Measurements from ENCODE around the gene ABCG1. TPM values are rescaled to one million over a fixed set of nuclear protein-coding genes. Genes with fewer than 3 reads are reported as not detected.

ABCG1 gene
- total and polyA plus RNA-seq, 7 donors, result 6.0 to 19.3 (median 11.6) TPM

- H3K4me3 ChIP-seq, result no peak overlapping the region
- TF ChIP-seq POLR2AphosphoS5 (IDR thresholded peaks at IDR 0.05) (no peak), EP300 (IDR thresholded peaks at IDR 0.05) (no peak), CTCF (IDR thresholded peaks at IDR 0.05) (no peak), POLR2A (IDR thresholded peaks at IDR 0.05) (no peak)
- H3K4me1 ChIP-seq, result peaks cover 0 to 11% (median 0%) of the 10 kb centered on the region in 4 donors
- H3K27me3 ChIP-seq, result no peaks in the 10 kb centered on the region
- DNase-seq, result no peak
- H3K9me3 ChIP-seq, result no peaks in the 10 kb centered on the region
- WGBS, 2 donors, result 80 to 85% methylated on average over 4 of the region's 4 CpGs
- H3K27ac ChIP-seq, result no peak overlapping the region
- intact Hi-C loops (cut with DNase I), result no loop called here
- H3K36me3 ChIP-seq, result no peaks in the 10 kb centered on the region
Observed at GRCh38 chr21:42182713-42183371, 36.1 kb upstream of the ABCG1 start.

GRCh38 chr21:42183374-42184266 lies 35.3 kb upstream of the ABCG1 start:
- H3K4me1 ChIP-seq, result peaks cover 0 to 13% (median 0%) of the 10 kb centered on the region in 4 donors
- H3K27me3 ChIP-seq, result no peaks in the 10 kb centered on the region
- no peaks in the 10 kb centered on the region for H3K9me3 ChIP-seq
- intact Hi-C loops (cut with DNase I), result no loop called here
- no peak for TF ChIP-seq POLR2A (IDR thresholded peaks at IDR 0.05)
- no peak for TF ChIP-seq EP300 (IDR thresholded peaks at IDR 0.05)
- no peak for TF ChIP-seq POLR2AphosphoS5 (IDR thresholded peaks at IDR 0.05)
- 93 to 94% methylated on average over 6 of the region's 6 CpGs for WGBS, 2 donors
- no peak for DNase-seq
- no peak overlapping the region for H3K27ac ChIP-seq
- no peaks in the 10 kb centered on the region for H3K36me3 ChIP-seq
- H3K4me3 ChIP-seq, result no peak overlapping the region

GRCh38 chr21:42186591-42186990 lies 32.3 kb upstream of the ABCG1 start:
- intact Hi-C loops (cut with DNase I), result no loop called here
- Histone ChIP-seq H3K9me3 (no peaks in the 10 kb centered on the region), H3K27ac (no peak overlapping the region), H3K4me1 (peaks cover 0 to 13% (median 0%) of the 10 kb centered on the region in 4 donors), H3K36me3 (no peaks in the 10 kb centered on the region), H3K27me3 (no peaks in the 10 kb centered on the region), H3K4me3 (no peak overlapping the region)
- 72 to 85% methylated on average over 2 of the region's 2 CpGs for WGBS, 2 donors
- no peak for TF ChIP-seq POLR2A (IDR thresholded peaks at IDR 0.05)
- TF ChIP-seq POLR2AphosphoS5 (IDR thresholded peaks at IDR 0.05), result no peak
- TF ChIP-seq CTCF (IDR thresholded peaks at IDR 0.05), result no peak
- no peak for DNase-seq

GRCh38 chr21:42187976-42188653 lies 30.8 kb upstream of the ABCG1 start:
- TF ChIP-seq CTCF (IDR thresholded peaks at IDR 0.05) (no peak), POLR2AphosphoS5 (IDR thresholded peaks at IDR 0.05) (peak in 2 of 4 donors; percentile 24 to 31)
- H3K27ac ChIP-seq, result peak overlapping the region in 3 of 4 donors; percentile 47 to 65 (median 51)
- intact Hi-C loops (cut with DNase I), result no loop called here

DNA sequence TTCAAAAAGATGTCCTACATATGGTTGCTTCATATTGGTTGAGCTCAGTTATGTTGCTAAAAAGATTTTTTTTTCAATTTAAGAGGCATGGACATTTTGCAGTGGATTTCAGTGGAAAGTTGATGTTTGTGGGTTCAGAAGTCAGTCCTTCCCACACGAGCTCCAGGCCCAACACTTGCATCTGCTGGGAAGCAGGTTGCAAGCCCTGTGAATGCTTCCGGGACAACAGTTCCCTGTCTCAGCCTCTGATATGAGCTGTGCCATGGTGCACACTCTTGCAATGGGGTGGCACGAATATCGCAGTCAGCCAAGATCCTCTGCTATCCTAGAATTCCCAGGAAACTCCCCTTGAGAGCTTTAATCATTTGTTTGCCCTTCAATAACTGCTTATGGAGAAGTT lies 30.3 kb upstream of the ABCG1 start:
- TF ChIP-seq CTCF (IDR thresholded peaks at IDR 0.05) (no peak), POLR2A (IDR thresholded peaks at IDR 0.05) (no peak), EP300 (IDR thresholded peaks at IDR 0.05) (no peak), POLR2AphosphoS5 (IDR thresholded peaks at IDR 0.05) (no peak)
- Histone ChIP-seq H3K27ac (peak overlapping the region in 3 of 4 donors; percentile 47 to 65 (median 51)), H3K27me3 (no peaks in the 10 kb centered on the region), H3K36me3 (no peaks in the 10 kb centered on the region), H3K9me3 (no peaks in the 10 kb centered on the region), H3K4me1 (peaks cover 0 to 4% (median 0%) of the 10 kb centered on the region in 4 donors), H3K4me3 (no peak overlapping the region)
- intact Hi-C loops (cut with DNase I), result no loop called here
- DNase-seq, result no peak
- 74 to 82% methylated on average over 4 of the region's 4 CpGs for WGBS, 2 donors

More at GRCh38 chr21:42187976-42188653, 30.8 kb upstream of the ABCG1 start:
- Histone ChIP-seq H3K27me3 (no peaks in the 10 kb centered on the region), H3K9me3 (no peaks in the 10 kb centered on the region), H3K4me1 (peaks cover 0 to 7% (median 0%) of the 10 kb centered on the region in 4 donors), H3K36me3 (no peaks in the 10 kb centered on the region), H3K4me3 (no peak overlapping the region)
- WGBS, 2 donors, result 42 to 79% methylated on average over 8 of the region's 8 CpGs
- peak; percentile 77 for DNase-seq
